IMR-90 (cell line): ENCODE measurements around the gene AOC2.
"Not testable (repeated sequence)": the region's sequence is repeated elsewhere in the genome, so short reads cannot be mapped to it uniquely, and the experiment has no call there.

Experiments used
- BHLHE40 ChIP-seq: fragments of 150-350 bp; IDR thresholded peaks from 2 replicates; pipeline ENCODE4 v1.6.1; 2016; ENCODE audit warnings: mild to moderate bottlenecking, low read depth, low read length
- CEBPB ChIP-seq: IDR thresholded peaks from 2 replicates; pipeline ENCODE4 v1.6.1; 2012; ENCODE audit warnings: low read depth, low read length, improper control_type of control experiment
- CTCF ChIP-seq: conservative IDR thresholded peaks from 2 replicates; pipeline ENCODE4 v1.5.1; 2012; ENCODE audit warnings: mild to moderate bottlenecking, low read depth, low read length, improper control_type of control experiment
- ELK1 ChIP-seq: fragments of 150-350 bp; IDR thresholded peaks from 2 replicates; pipeline ENCODE4 v1.6.1; 2016; ENCODE audit warnings: low read depth, mild to moderate bottlenecking, low read length, moderate library complexity, borderline replicate concordance
- FOS ChIP-seq: fragments of 150-350 bp; IDR thresholded peaks from 2 replicates; pipeline ENCODE4 v1.6.1; 2016; ENCODE audit warnings: low read depth, low read length
- MAFK ChIP-seq: IDR thresholded peaks from 2 replicates; pipeline ENCODE4 v1.6.1; 2012; ENCODE audit warnings: low read depth, low read length, improper control_type of control experiment
- MAZ ChIP-seq: IDR thresholded peaks from 2 replicates; pipeline ENCODE4 v1.6.1; 2012; ENCODE audit warnings: low read depth, mild to moderate bottlenecking, low read length, improper control_type of control experiment, moderate library complexity, borderline replicate concordance
- MXI1 ChIP-seq: IDR thresholded peaks from 2 replicates; pipeline ENCODE4 v1.6.1; 2012; ENCODE audit warnings: low read depth, mild to moderate bottlenecking, low read length, moderate library complexity, borderline replicate concordance
- POLR2A ChIP-seq: IDR thresholded peaks from 2 replicates; pipeline ENCODE4 v1.6.1; 2012; ENCODE audit warnings: mild to moderate bottlenecking, low read depth, low read length
- RCOR1 ChIP-seq: IDR thresholded peaks from 2 replicates; pipeline ENCODE4 v1.6.1; 2012; ENCODE audit warnings: mild to moderate bottlenecking, low read length, improper control_type of control experiment; ENCODE audit not compliant: insufficient replicate concordance
- RFX5 ChIP-seq: IDR thresholded peaks from 2 replicates; pipeline ENCODE4 v1.8.0; 2012; ENCODE audit warnings: low read depth, mild to moderate bottlenecking, low read length, moderate library complexity
- USF2 ChIP-seq: fragments of 150-350 bp; IDR thresholded peaks from 2 replicates; pipeline ENCODE4 v1.6.1; 2017; ENCODE audit warnings: mild to moderate bottlenecking, antibody characterized with exemption, low read length, low read depth

- TF ChIP-seq CTCF, FOS, POLR2A, USF2, BHLHE40, RCOR1, MAFK, RFX5, MAZ, CEBPB, ELK1, MXI1: not testable (repeated sequence)
Measured at GRCh38 chr17:42881706-42882105, 37.3 kb downstream of the AOC2 start.
